ENCODE measurements around the gene OXCT2.
"Not testable (repeated sequence)": the region's sequence is repeated elsewhere in the genome, so short reads cannot be mapped to it uniquely, and the experiment has no call there.

DNA sequence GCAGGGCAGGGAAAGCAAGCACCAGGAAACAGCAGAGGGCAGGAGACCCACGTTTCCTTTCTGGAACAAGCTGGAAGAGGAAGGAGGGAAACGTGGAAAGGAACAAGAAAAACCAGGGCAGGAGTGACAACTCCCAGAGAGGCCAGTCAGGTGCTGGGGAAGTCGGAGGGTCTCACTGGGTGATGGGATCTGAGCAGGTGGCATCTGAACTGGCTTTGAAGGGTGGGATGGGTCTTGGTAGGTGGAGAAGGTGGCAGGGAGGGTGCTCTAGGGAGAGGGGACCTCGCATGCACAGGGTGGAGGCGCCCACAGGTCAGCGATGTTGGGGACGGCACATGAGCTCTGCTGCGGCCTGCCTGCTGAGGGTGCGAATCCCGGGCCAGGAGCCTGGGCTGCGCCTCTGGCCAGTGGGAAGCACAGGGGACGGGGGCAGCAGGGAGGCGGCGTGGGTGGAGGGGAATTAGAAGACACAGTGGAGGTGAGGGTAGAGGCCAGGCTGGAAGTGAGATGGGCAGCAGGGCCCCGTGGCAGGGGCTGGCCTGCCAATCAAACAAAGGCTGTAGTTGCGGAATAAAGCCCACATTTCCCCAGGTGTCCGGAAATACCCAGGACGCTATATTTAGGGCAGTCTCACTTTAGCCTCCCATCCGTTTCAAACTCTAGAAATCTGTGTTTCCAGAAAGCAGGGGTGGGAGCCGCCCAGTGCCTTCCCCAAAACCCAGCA, 4.7 kb upstream of the OXCT2 start:
- TF ChIP-seq CTCF (IDR thresholded peaks at IDR 0.05; ENCODE audit: low read depth, low read length); EZH2phosphoT487 (IDR thresholded peaks at IDR 0.05; ENCODE audit: low read depth): not testable (repeated sequence)

All from OCI-LY3 (cell line).